IPS-11a (cell line): ENCODE data around the gene ZEB2.

Source experiments
- H3K4me3 ChIP-seq: one replicate; pipeline ENCODE4 v1.5.1; 2013; ENCODE audit warnings: low read depth, low read length, control low read depth

ZEB2 gene

GRCh38 chr2:144359684-144360083 lies 160.2 kb downstream of the ZEB2 start:
- no peak overlapping the region for H3K4me3 ChIP-seq

GRCh38 chr2:144358979-144359541 lies 160.9 kb downstream of the ZEB2 start:
- H3K4me3 ChIP-seq, result no peak overlapping the region

- no peak overlapping the region for H3K4me3 ChIP-seq
These were observed 161.4 kb downstream of the ZEB2 start for GRCh38 chr2:144358374-144358964.

GRCh38 chr2:144357623-144358373 lies 162.1 kb downstream of the ZEB2 start:
- no peak overlapping the region for H3K4me3 ChIP-seq

- no peak overlapping the region for H3K4me3 ChIP-seq
These were observed 163.5 kb downstream of the ZEB2 start for GRCh38 chr2:144356402-144356801.

- no peak overlapping the region for H3K4me3 ChIP-seq
These were observed 165.0 kb downstream of the ZEB2 start for GRCh38 chr2:144354953-144355352.

- H3K4me3 ChIP-seq, result no peak overlapping the region
These were observed 168.2 kb downstream of the ZEB2 start for GRCh38 chr2:144351687-144352086.

- no peak overlapping the region for H3K4me3 ChIP-seq
These were observed 169.6 kb downstream of the ZEB2 start for GRCh38 chr2:144350151-144350802.

GRCh38 chr2:144349674-144350073 lies 170.2 kb downstream of the ZEB2 start:
- H3K4me3 ChIP-seq, result no peak overlapping the region

GRCh38 chr2:144348846-144349245 lies 171.1 kb downstream of the ZEB2 start:
- no peak overlapping the region for H3K4me3 ChIP-seq

- H3K4me3 ChIP-seq, result no peak overlapping the region
These were observed 173.7 kb downstream of the ZEB2 start for GRCh38 chr2:144346229-144346628.

- no peak overlapping the region for H3K4me3 ChIP-seq
These were observed 176.8 kb downstream of the ZEB2 start for GRCh38 chr2:144343145-144343544.

- H3K4me3 ChIP-seq, result no peak overlapping the region
These were observed 178.4 kb downstream of the ZEB2 start for GRCh38 chr2:144341538-144341937.

GRCh38 chr2:144339048-144339447 lies 180.9 kb downstream of the ZEB2 start:
- H3K4me3 ChIP-seq, result no peak overlapping the region

GRCh38 chr2:144334551-144334950 lies 185.4 kb downstream of the ZEB2 start:
- no peak overlapping the region for H3K4me3 ChIP-seq
